ENCODE measurements around the gene DENND5A.

GRCh38 chr11:9091044-9091922, 173.9 kb downstream of the DENND5A start, which contains the start of gene SCUBE2:
- TF ChIP-seq CTCF (IDR thresholded peaks at IDR 0.05) (no peak), POLR2A (IDR thresholded peaks at IDR 0.05) (no peak)
